Right cardiac atrium (tissue), 5 donors: ENCODE measurements around the gene SCAPER. TPM values are rescaled to one million over a fixed set of nuclear protein-coding genes. Genes with fewer than 3 reads are reported as not detected.
A peak's percentile ranks its signal among the peaks of the same experiment; 100 is the strongest.

ENCODE experiments used
- ATAC-seq, 2 donors: fragments of 200-7000 bp; cut with Tn5 transposase; one replicate each; pipeline versions ENCODE4 v1.8.0 to v1.9.1; 2020; ENCODE audit warnings: moderate library complexity in 2 of 2, mild to moderate bottlenecking in 1 of 2
- DNase-seq, 3 donors: peaks; one replicate each; pipeline ENCODE4 v3.0.0-alpha.2; 2020
- H3K27ac ChIP-seq: one replicate; pipeline ENCODE4 v1.5.1; 2013; ENCODE audit warnings: mild to moderate bottlenecking, low read length, control low read depth, moderate library complexity
- H3K27me3 ChIP-seq: one replicate; pipeline ENCODE4 v1.6.1; 2013; ENCODE audit not compliant: control insufficient read depth, insufficient read depth
- H3K4me1 ChIP-seq: one replicate; pipeline ENCODE4 v1.6.1; 2013; ENCODE audit warnings: low read length; ENCODE audit not compliant: control insufficient read depth, insufficient read depth
- H3K4me3 ChIP-seq: one replicate; pipeline ENCODE4 v1.5.1; 2013; ENCODE audit warnings: low read length, control low read depth
- H3K9me3 ChIP-seq: one replicate; pipeline ENCODE4 v1.6.1; 2013; ENCODE audit warnings: low read length; ENCODE audit not compliant: control insufficient read depth
- WGBS: extraction: QIAGEN DNeasy Blood & Tissue Kit; methylation state at CpG from one replicate; pipeline ENCODE4 v1.1.7; 2013; 5-methylcytosine and 5-hydroxymethylcytosine counted together
- intact Hi-C, 4 donors: fragments of 100-400 bp; cut with DNase I; formaldehyde crosslinking; loops; one replicate each; pipeline versions ENCODE4 v1.11.0 to v1.14.0; 2022 to 2023
- polyA plus RNA-seq: library from polyadenylated mRNA; stranded (reverse); fragments of 200-250 nt; gene quantifications from one replicate; pipeline ENCODE4 v1.2.3, GENCODE V29; 2013
- total RNA-seq, 4 donors: library from RNA; stranded (reverse); fragmentation: NEBNext Ultra II Directional; extraction: Animal tissue kit (Norgen Biotek cat#: 25700); gene quantifications; one replicate each; pipeline ENCODE4 v1.2.1, GENCODE V29; 2021
- donor health status: healthy with polysubstance abuse.
- donor health status: DM: no; HTN: yes; CAD: no.
- donor health status: DM: no; HTN: no; CAD: no.
- donor health status: DM: no; HTN: yes; CAD: no; lungs with severe emphysema.
- donor health status: DM: yes; HTN: yes; CAD: no.

The SCAPER gene
- total and polyA plus RNA-seq, 5 donors: 16.3 to 43.5 (median 36.3) TPM

DNA sequence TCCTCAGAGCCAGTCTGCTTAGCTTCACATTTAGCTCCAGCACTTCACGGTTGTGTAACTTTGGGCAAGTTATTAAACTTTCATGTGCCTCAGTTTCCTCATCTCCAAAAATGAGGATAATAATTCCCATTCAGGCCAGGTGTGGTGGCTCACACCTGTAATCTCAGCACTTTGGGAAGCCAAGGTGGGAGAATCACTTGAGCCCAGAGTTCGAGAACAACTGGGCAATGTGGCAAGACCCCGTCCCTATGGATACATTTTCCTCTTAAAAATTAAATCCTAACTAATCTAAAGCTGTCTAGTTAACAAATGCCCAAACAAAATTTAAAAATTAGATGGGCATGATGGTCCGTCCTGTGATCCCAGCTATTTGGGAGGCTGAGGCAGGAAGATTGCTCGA, 33.6 kb upstream of the SCAPER start:
- DNase-seq (no peak), ATAC-seq (no peak)
- Histone ChIP-seq H3K27me3 (no peaks in the 10 kb centered on the region), H3K27ac (no peak overlapping the region), H3K4me3 (no peak overlapping the region), H3K9me3 (no peaks in the 10 kb centered on the region), H3K4me1 (no peaks in the 10 kb centered on the region)
- WGBS: 96% methylated on average over 5 of the region's 5 CpGs
- intact Hi-C loops: no loop called here

DNA sequence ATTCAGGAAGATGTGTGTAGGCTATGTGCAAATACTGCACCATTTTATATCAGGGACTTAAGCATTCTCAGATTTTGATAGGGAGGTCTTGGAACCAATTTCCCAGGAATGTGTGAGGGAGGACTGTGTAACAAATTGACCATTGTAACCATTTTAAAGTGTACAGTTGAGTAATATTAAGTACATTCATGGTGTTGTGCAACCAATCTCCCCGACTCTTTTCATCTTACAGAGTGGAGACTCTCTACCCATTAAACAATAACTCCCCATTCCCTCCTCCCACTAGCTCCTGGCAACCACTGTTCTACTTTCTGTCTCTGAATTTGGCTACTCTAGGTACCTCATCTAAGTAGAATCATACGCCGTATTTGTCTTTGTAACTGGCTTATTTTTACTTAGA, 31.5 kb upstream of the SCAPER start:
- intact Hi-C loops: no loop called here
- no peak for DNase-seq
- Histone ChIP-seq H3K4me3 (no peak overlapping the region), H3K27me3 (no peaks in the 10 kb centered on the region), H3K9me3 (no peaks in the 10 kb centered on the region), H3K27ac (no peak overlapping the region), H3K4me1 (no peaks in the 10 kb centered on the region)
- no peak for ATAC-seq
- WGBS: 91% methylated on average over 3 of the region's 3 CpGs

DNA sequence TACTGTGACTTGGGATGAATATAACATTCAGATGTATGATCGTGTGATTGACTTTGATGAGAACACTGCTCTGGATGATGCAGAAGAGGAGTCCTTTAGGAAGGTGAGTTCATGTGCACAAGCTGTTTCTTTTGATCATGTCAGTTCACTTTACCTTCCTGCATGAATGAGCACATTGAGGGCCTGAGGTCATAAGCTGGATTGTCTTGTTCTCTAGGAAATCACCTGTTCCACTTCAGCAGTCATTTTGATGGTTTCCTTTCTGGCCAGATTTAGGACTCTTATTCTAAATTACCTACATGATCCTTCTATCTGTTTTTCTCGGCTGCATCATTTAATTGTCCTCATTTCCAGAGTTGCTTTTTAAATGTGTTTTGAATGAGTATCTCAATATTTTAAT, 30.5 kb upstream of the SCAPER start:
- ATAC-seq (no peak), DNase-seq (no peak)
- Histone ChIP-seq H3K27ac (no peak overlapping the region), H3K27me3 (no peaks in the 10 kb centered on the region), H3K4me3 (no peak overlapping the region), H3K9me3 (no peaks in the 10 kb centered on the region), H3K4me1 (no peaks in the 10 kb centered on the region)
- intact Hi-C loops: no loop called here
- WGBS: 93% methylated on average over 2 of the region's 2 CpGs

DNA sequence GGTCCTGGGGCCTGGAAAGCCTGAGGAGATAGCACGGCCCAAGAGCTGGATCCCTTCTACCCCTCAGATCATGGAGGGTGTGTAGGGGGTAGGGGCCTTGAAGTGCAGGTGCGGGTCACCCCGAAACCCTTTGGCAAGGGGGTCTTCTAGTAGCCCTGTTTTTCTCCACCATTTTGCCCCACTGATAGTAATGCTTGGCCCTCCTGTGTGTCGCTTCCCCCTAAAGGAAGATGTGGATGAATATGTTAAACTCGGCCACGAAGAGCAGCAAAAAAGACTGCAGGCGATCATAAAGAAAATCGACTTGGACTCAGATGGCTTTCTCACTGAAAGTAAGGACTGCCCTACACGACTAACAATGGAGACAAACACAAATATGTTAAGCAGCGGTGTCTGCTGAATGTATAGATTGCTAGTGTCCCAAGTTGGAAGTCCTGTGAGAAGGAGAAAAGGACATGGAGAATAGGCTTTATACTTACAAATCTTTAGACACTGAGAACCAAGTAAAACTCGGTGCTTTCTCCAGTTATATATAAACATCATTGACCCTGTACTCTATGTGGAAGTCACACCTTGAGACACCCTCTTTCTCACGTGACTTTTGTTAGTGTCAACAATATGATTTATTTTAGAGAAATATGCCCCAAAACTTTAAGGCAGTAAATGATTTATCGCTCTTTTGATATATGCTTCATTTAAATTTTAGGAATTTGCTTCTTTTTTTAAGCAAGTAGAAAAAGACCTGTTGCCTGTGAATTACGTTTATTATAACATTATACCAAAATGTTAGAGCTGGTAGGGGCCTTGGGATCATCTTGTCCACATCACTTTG, 27.2 kb upstream of the SCAPER start:
- 20% methylated on average over 14 of the region's 14 CpGs for WGBS
- ATAC-seq (no peak), DNase-seq (no peak)
- Histone ChIP-seq H3K27ac (no peak overlapping the region), H3K27me3 (no peaks in the 10 kb centered on the region), H3K4me3 (peak overlapping the region; percentile 79), H3K9me3 (no peaks in the 10 kb centered on the region), H3K4me1 (no peaks in the 10 kb centered on the region)
- intact Hi-C loops: no loop called here

DNA sequence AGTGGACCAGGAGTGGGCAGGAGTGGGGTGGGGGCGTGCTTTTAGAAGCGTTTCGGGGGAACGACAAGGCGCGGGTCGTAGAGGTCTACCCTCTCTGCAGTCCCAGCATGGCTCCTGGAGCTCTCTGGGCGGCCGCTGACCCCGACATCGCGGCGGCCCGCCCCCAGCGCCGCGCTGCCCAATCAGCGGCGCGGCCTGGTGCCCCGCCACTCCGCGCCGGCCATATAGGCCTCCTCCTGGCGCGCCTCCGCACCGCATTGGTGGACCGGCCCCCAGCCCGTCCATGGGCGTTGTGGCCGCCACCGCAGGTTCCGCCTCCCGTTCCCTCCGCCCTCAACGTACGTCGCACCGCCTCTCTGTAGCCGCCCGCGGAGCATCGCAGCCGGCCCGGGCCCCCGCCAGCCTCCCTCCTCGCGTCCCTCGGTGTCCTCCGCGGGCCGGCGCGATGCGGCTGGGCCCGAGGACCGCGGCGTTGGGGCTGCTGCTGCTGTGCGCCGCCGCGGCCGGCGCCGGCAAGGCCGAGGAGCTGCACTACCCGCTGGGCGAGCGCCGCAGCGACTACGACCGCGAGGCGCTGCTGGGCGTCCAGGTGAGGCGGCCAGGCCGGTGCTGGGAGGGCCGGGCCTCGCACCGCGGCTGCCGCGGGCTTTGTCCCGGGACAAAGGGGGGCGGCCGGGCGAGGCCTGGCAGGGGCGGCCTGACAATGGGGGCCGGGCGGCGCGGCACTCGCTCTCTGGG, 26.4 kb upstream of the SCAPER start, which contains the start of gene RCN2:
Gene RCN2 (plus strand): TSS at position 353 of the 738 bp plus-strand sequence. CDS start 93 bp downstream, at position 446.
- peak; percentile 100 for ATAC-seq
- WGBS: under 1% methylated on average over 96 of the region's 96 CpGs
- H3K4me3 ChIP-seq: peak within 1 kb of the TSS; percentile 79
- H3K27me3 ChIP-seq: no peaks in the 10 kb centered on the region
- H3K4me1 ChIP-seq: no peaks in the 10 kb centered on the region
- DNase-seq: peak; percentile 97 to 99 (median 99)
- intact Hi-C loops: no loop called here
- peak within 1 kb of the TSS; percentile 93 for H3K27ac ChIP-seq
- H3K9me3 ChIP-seq: no peaks in the 10 kb centered on the region

DNA sequence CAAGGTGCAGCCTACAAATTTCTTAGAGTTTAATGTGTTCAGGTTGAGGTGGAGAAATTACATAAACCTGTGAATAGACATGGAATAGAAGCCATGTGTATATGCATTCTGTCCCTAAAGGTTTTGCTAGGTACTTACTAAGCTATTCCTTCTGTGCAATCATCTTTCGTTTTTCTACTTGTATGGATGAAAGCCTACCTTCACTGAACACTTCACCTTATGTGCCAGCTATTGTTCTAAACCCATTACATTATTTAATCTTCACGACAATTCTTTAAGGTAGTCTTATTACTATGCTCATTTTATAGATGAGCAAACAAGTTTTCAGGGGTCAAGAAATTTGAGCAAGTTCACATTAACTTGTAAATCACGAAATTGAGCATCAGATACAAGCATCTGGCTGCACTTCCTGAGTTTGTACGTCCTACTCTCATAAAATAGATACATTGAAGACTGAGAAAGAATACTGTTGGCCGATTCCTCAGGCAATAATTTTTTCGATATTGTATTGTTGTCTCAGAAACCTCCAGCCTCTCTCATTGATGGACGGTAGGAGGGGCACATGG, 25.8 kb upstream of the SCAPER start:
- Histone ChIP-seq H3K27me3 (no peaks in the 10 kb centered on the region), H3K4me1 (no peaks in the 10 kb centered on the region), H3K27ac (peak overlapping the region; percentile 93), H3K4me3 (peak overlapping the region; percentile 73), H3K9me3 (no peaks in the 10 kb centered on the region)
- no peak for DNase-seq
- no peak for ATAC-seq
- intact Hi-C loops: no loop called here
- 22% methylated on average over 7 of the region's 7 CpGs for WGBS

DNA sequence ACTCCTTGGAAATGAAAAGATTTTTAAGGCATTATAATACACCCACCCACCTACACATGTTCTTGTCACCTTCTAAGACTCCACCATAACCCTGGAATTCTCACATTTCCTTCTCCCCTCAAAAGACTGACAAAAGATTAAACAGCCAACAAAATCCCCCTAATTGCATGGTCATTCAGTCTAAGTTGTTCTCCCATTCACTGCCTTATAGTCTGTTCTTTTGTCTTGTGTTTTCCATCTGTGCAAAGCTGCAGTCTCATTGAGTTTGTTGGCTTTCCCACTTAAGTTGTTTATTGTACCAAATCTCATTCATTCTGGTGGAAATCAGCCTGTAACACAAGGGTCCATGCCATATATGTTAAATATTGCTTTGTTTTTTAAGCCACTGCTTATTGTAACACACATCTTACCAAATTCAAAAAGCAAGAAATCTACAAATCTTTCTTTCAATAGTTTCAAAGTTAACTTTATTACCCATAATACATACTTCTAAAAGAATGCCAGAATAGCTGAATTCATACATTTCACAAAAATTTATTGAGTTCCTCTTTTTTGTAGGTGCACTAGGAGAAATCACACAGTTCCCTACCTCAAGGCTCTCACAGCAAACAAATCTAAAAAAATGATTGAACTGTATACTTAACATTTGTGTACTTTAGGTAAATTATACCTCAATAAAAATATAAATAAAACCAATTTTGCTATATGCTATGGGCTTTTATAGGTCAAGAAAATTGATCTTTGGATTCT, 24.0 kb upstream of the SCAPER start:
- no peak for DNase-seq
- Histone ChIP-seq H3K4me1 (no peaks in the 10 kb centered on the region), H3K9me3 (no peaks in the 10 kb centered on the region), H3K27ac (no peak overlapping the region), H3K4me3 (no peak overlapping the region), H3K27me3 (no peaks in the 10 kb centered on the region)
- ATAC-seq: no peak
- intact Hi-C loops: no loop called here

DNA sequence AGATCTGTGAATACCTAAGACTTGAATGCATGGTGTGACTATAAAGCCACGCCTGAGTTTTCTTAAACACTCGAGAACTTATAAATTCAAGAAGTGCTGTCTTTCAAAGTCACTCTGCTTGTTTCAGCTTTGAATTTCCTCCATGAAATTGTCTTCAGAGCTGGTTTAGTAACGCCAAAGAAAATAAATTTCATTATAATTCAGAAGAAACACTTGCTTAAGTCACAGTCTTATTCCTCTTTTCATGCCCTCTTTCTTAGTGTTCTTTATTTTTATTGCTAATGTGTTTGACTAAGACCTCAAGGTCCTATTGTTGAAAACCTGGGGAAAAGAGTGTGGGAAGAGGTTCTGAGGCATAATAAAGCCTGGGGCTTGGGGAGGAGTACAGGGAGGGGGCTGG, 23.1 kb upstream of the SCAPER start:
- H3K4me3 ChIP-seq: no peak overlapping the region
- WGBS: 87% methylated on average over 3 of the region's 3 CpGs
- no peaks in the 10 kb centered on the region for H3K4me1 ChIP-seq
- H3K27me3 ChIP-seq: no peaks in the 10 kb centered on the region
- ATAC-seq: no peak
- intact Hi-C loops: no loop called here
- H3K27ac ChIP-seq: no peak overlapping the region
- no peaks in the 10 kb centered on the region for H3K9me3 ChIP-seq
- no peak for DNase-seq

DNA sequence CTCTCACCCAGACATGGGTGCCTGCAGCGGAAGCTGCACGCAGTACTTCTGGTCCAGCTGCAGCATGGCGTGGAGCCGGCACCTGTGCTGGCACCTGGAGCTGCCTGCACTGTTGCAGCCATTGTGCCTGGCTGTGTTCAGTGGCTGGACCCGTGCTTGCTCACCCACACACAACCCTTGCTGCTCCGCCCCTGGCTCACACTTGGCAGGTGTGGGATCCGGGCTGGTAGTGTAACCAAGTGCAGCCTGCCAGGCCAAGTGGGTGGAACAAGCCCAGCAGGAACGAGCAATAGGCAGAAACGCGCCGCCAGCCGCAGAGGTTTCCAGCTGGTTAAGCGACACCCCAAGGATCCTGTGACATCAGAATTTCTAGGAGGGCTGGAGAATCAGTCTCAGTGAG, 11.2 kb upstream of the SCAPER start:
- Histone ChIP-seq H3K27ac (no peak overlapping the region), H3K9me3 (no peaks in the 10 kb centered on the region), H3K4me3 (no peak overlapping the region), H3K27me3 (no peaks in the 10 kb centered on the region), H3K4me1 (no peaks in the 10 kb centered on the region)
- intact Hi-C loops: no loop called here
- WGBS: 89% methylated on average over 13 of the region's 13 CpGs
- DNase-seq (no peak), ATAC-seq (no peak)

DNA sequence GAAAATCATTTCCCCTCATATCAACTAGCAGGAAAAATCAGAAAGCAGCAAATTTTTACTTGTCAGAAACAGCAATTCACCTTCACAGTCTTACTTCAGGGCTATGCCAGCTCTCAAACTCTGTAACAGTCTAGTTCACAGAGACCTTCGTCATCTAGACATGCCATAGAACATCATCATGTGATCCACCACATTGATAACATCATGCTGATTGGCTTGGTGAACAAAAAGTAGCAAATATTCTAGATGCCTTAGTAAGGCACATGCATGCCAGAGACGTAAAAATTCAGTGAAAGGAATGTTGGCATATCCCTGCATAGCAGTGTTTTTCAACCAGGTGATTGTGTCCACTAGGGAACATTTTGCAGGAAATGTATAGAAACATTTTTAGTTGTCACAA, 8.6 kb upstream of the SCAPER start:
- WGBS: 68% methylated on average over 2 of the region's 2 CpGs
- no peak for DNase-seq
- no peak for ATAC-seq
- H3K9me3 ChIP-seq: no peaks in the 10 kb centered on the region
- intact Hi-C loops: no loop called here
- H3K27me3 ChIP-seq: no peaks in the 10 kb centered on the region
- no peak overlapping the region for H3K27ac ChIP-seq
- H3K4me1 ChIP-seq: no peaks in the 10 kb centered on the region
- no peak overlapping the region for H3K4me3 ChIP-seq

DNA sequence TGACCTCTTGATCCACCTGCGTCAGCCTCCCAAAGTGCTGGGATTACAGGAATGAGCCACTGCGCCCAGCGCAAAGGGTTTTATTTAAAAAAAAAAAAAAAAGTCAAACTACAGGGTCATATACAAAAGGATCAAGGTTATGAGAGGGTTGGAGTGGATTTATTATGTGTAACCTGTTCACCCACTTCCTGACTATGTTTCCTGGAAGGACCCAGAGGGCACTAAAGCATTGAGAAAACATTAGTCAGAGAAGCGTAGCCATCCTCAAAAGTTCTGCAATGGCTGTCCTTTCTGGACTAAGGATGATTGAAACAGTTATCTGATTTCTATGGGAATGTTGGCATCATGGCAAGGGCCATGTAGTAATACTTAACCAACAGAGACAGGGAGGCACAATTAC, 7.3 kb upstream of the SCAPER start:
- no peaks in the 10 kb centered on the region for H3K27me3 ChIP-seq
- intact Hi-C loops: no loop called here
- H3K4me3 ChIP-seq: no peak overlapping the region
- H3K4me1 ChIP-seq: no peaks in the 10 kb centered on the region
- no peak overlapping the region for H3K27ac ChIP-seq
- ATAC-seq: no peak
- DNase-seq: no peak
- H3K9me3 ChIP-seq: no peaks in the 10 kb centered on the region
- 91% methylated on average over 4 of the region's 4 CpGs for WGBS
